Measurements from ENCODE around the gene LRRIQ1. TPM values are rescaled to one million over a fixed set of nuclear protein-coding genes. Genes with fewer than 3 reads are reported as not detected.

LRRIQ1 gene
- total and polyA plus RNA-seq, 2 donors (not counting 1 experiment from before 2014, with no cell fraction given), result not detected

- H3K4me3 ChIP-seq (ENCODE audit: control extremely low read depth in 1 of 5, extremely low read depth in 1 of 5, insufficient read depth in 1 of 5, low read depth in 2 of 5, low read length in 4 of 5), result no peak overlapping the region
- Mint-ChIP-seq H3K4me3 (no peak overlapping the region), H3K9me3 (ENCODE audit: insufficient read depth) (no peaks in the 10 kb centered on the region), H3K4me1 (no peaks in the 10 kb centered on the region), H3K27ac (no peak overlapping the region), H3K27me3 (no peaks in the 10 kb centered on the region)
- no peaks in the 10 kb centered on the region for H4K20me1 ChIP-seq (ENCODE audit: control insufficient read depth, insufficient read depth, low read length, poor library complexity, severe bottlenecking)
- TF ChIP-seq EZH2 (IDR thresholded peaks at IDR 0.05; ENCODE audit: borderline replicate concordance, insufficient read depth, low read depth, low read length, poor library complexity, severe bottlenecking), result no peak
- TF ChIP-seq CTCF (IDR thresholded peaks at IDR 0.05), result no peak
- intact Hi-C loops (cut with micrococcal nuclease), result no loop called here
- POLR2A ChIA-PET, result no interaction called here
- H3K9ac ChIP-seq (ENCODE audit: low read length), result no peak overlapping the region
- no CpG with 5 or more reads among the region's 1 CpG for WGBS (ENCODE audit: insufficient coverage)
- no peaks in the 10 kb centered on the region for H3K4me1 ChIP-seq (ENCODE audit: control insufficient read depth in 2 of 2, insufficient read depth in 2 of 2, low read length in 2 of 2)
- H3K79me2 ChIP-seq (ENCODE audit: control insufficient read depth, insufficient read depth, low read length), result no peaks in the 10 kb centered on the region
- no peak overlapping the region for H3K4me2 ChIP-seq (replicated peaks; ENCODE audit: low read depth, low read length, poor library complexity, severe bottlenecking)
- no peak overlapping the region for H2AFZ ChIP-seq (ENCODE audit: insufficient read depth, low read depth, low read length, poor library complexity, severe bottlenecking)
- H3K36me3 ChIP-seq (replicated peaks in 1 of 2; ENCODE audit: control extremely low read depth in 1 of 2, control insufficient read depth in 1 of 2, extremely low read depth in 1 of 2, insufficient read depth in 2 of 2, low read length in 1 of 2), result no peaks in the 10 kb centered on the region
- ATAC-seq (ENCODE audit: low read depth), result no peak
- CTCF ChIA-PET, result no interaction called here
- no peak for DNase-seq
- no peaks in the 10 kb centered on the region for H3K9me3 ChIP-seq (ENCODE audit: control extremely low read depth in 1 of 3, control insufficient read depth in 2 of 3, insufficient read depth in 1 of 3, low read length in 2 of 3)
- no peaks in the 10 kb centered on the region for H3K27me3 ChIP-seq (replicated peaks in 1 of 4; ENCODE audit: control extremely low read depth in 1 of 4, control insufficient read depth in 3 of 4, insufficient read depth in 4 of 4, low read length in 3 of 4)
- no peak overlapping the region for H3K27ac ChIP-seq (ENCODE audit: low read length in 2 of 2)
Observed at GRCh38 chr12:85072826-85073225, 36.7 kb downstream of the LRRIQ1 start.

- intact Hi-C loops (cut with micrococcal nuclease), result no loop called here
- H3K4me2 ChIP-seq (replicated peaks; ENCODE audit: low read depth, low read length, poor library complexity, severe bottlenecking), result no peak overlapping the region
- H3K9me3 ChIP-seq (ENCODE audit: control extremely low read depth in 1 of 3, control insufficient read depth in 2 of 3, insufficient read depth in 1 of 3, low read length in 2 of 3), result no peaks in the 10 kb centered on the region
- ChIA-PET CTCF (interaction anchor here (0.6 kb wide), 1 partner anchor 16 kb away, joined by 3 read pairs; no protein-coding TSS in a partner anchor), POLR2A (no interaction called here)
- Mint-ChIP-seq H3K27ac (no peak overlapping the region), H3K4me1 (no peaks in the 10 kb centered on the region), H3K27me3 (no peaks in the 10 kb centered on the region), H3K9me3 (ENCODE audit: insufficient read depth) (no peaks in the 10 kb centered on the region), H3K4me3 (no peak overlapping the region)
- no peak overlapping the region for H3K4me3 ChIP-seq (ENCODE audit: control extremely low read depth in 1 of 5, extremely low read depth in 1 of 5, insufficient read depth in 1 of 5, low read depth in 2 of 5, low read length in 4 of 5)
- ATAC-seq (ENCODE audit: low read depth) (no peak), DNase-seq (no peak)
- WGBS (ENCODE audit: insufficient coverage), result no CpG with 5 or more reads among the region's 1 CpG
- no peaks in the 10 kb centered on the region for H4K20me1 ChIP-seq (ENCODE audit: control insufficient read depth, insufficient read depth, low read length, poor library complexity, severe bottlenecking)
- no peaks in the 10 kb centered on the region for H3K79me2 ChIP-seq (ENCODE audit: control insufficient read depth, insufficient read depth, low read length)
- H3K9ac ChIP-seq (ENCODE audit: low read length), result no peak overlapping the region
- no peaks in the 10 kb centered on the region for H3K27me3 ChIP-seq (replicated peaks in 1 of 4; ENCODE audit: control extremely low read depth in 1 of 4, control insufficient read depth in 3 of 4, insufficient read depth in 4 of 4, low read length in 3 of 4)
- no peak overlapping the region for H3K27ac ChIP-seq (ENCODE audit: low read length in 2 of 2)
- H3K36me3 ChIP-seq (replicated peaks in 1 of 2; ENCODE audit: control extremely low read depth in 1 of 2, control insufficient read depth in 1 of 2, extremely low read depth in 1 of 2, insufficient read depth in 2 of 2, low read length in 1 of 2), result no peaks in the 10 kb centered on the region
- H3K4me1 ChIP-seq (ENCODE audit: control insufficient read depth in 2 of 2, insufficient read depth in 2 of 2, low read length in 2 of 2), result no peaks in the 10 kb centered on the region
- H2AFZ ChIP-seq (ENCODE audit: insufficient read depth, low read depth, low read length, poor library complexity, severe bottlenecking), result no peak overlapping the region
- no peak for TF ChIP-seq EZH2 (IDR thresholded peaks at IDR 0.05; ENCODE audit: borderline replicate concordance, insufficient read depth, low read depth, low read length, poor library complexity, severe bottlenecking)
- no peak for TF ChIP-seq CTCF (IDR thresholded peaks at IDR 0.05)
Observed at GRCh38 chr12:85076688-85077430, 40.7 kb downstream of the LRRIQ1 start.
